Endothelial cell of umbilical vein (primary cell): ENCODE results near the gene FGF2. TPM values are rescaled to one million over a fixed set of nuclear protein-coding genes. Genes with fewer than 3 reads are reported as not detected.

Source experiments
- BruUV-seq: library from RNA; stranded (reverse); fragments of 400-500 nt; replicated peaks from 2 replicates; lab custom pipeline; 2021; lab: Mats Ljungman, UMichigan
- CTCF ChIA-PET: fragments of 300-600, 350-600 bp; sonication (Branson Sonifier 250); formaldehyde crosslinking; loops from one replicate; lab custom pipeline; 2021; ENCODE audit warnings: antibody characterized with exemption, inconsistent platforms; lab: Charles Lee
- POLR2A ChIA-PET: fragments of 300-600, 350-600 bp; sonication (Branson Sonifier 250); formaldehyde crosslinking; loops from one replicate; lab custom pipeline; 2021; ENCODE audit warnings: antibody characterized with exemption, inconsistent platforms; lab: Charles Lee
- DNase-seq: peaks from one replicate; pipeline ENCODE4 v3.0.0-alpha.2; 2011; ENCODE audit warnings: low read depth, low spot score
- FAIRE-seq: peaks from 2 replicates; lab custom pipeline; 2011; peaks lifted over from hg19 to GRCh38; lab: Jason Lieb, UNC
- H2AFZ ChIP-seq: 2 replicates; pipeline ENCODE4 v1.6.0; 2012; ENCODE audit warnings: low read depth, low read length, control low read depth, inconsistent platforms
- H3K27ac ChIP-seq: 2 replicates; pipeline ENCODE4 v1.5.1; 2011; ENCODE audit warnings: low read depth, mild to moderate bottlenecking, control low read depth, low read length, moderate library complexity; ENCODE audit not compliant: insufficient read depth
- H3K27me3 ChIP-seq, 2 experiments: 2 replicates each; pipeline versions ENCODE4 v1.6.0 to v1.6.1; 2011; ENCODE audit warnings: low read length in 2 of 2, mixed read lengths in 1 of 2; ENCODE audit not compliant: control insufficient read depth in 2 of 2, insufficient read depth in 2 of 2
- H3K36me3 ChIP-seq, 2 experiments: 2 replicates in 1 of 2; 3 replicates in 1 of 2; pipeline ENCODE4 v1.5.1; 2011; ENCODE audit warnings: low read length in 2 of 2, mild to moderate bottlenecking in 1 of 2, moderate library complexity in 1 of 2; ENCODE audit not compliant: control insufficient read depth in 2 of 2, insufficient read depth in 2 of 2; ENCODE audit errors: extremely low read depth in 1 of 2
- H3K4me1 ChIP-seq: 3 replicates; pipeline ENCODE4 v1.5.1; 2011; ENCODE audit warnings: mild to moderate bottlenecking, low read length; ENCODE audit not compliant: control insufficient read depth, insufficient read depth; ENCODE audit errors: extremely low read depth
- H3K4me2 ChIP-seq: 2 replicates; pipeline ENCODE4 v1.6.1; 2011; ENCODE audit warnings: low read length, control low read depth, mixed read lengths; ENCODE audit not compliant: insufficient read depth
- H3K4me3 ChIP-seq, 3 experiments: fragments of 200-600 bp in 1 of 3; sonication (generic), shearing (Covaris generic) in 1 of 3; replicated peaks in 1 of 3; 2 replicates each; pipeline ENCODE4 v1.5.1; 2011 to 2016; ENCODE audit warnings: control low read depth in 3 of 3, low read length in 3 of 3, mild to moderate bottlenecking in 2 of 3, inconsistent platforms in 1 of 3, low read depth in 1 of 3, moderate library complexity in 1 of 3; ENCODE audit not compliant: insufficient read depth in 1 of 3
- H3K79me2 ChIP-seq: 2 replicates; pipeline ENCODE4 v1.6.0; 2012; ENCODE audit warnings: low read length, inconsistent platforms; ENCODE audit not compliant: control insufficient read depth, insufficient read depth
- H3K9ac ChIP-seq: replicated peaks from 2 replicates; pipeline ENCODE3; 2011; ENCODE audit warnings: low read length, control low read depth; ENCODE audit not compliant: insufficient read depth; ENCODE audit errors: extremely low read depth
- H3K9me1 ChIP-seq: replicated peaks from 3 replicates; pipeline ENCODE4 v1.6.0; 2011; ENCODE audit warnings: mild to moderate bottlenecking, low read length; ENCODE audit not compliant: control insufficient read depth, insufficient read depth; ENCODE audit errors: extremely low read depth
- H3K9me3 ChIP-seq: replicated peaks from 2 replicates; pipeline ENCODE4 v1.5.1; 2012; ENCODE audit warnings: low read length, inconsistent platforms; ENCODE audit not compliant: control insufficient read depth, insufficient read depth
- H4K20me1 ChIP-seq: replicated peaks from 2 replicates; pipeline ENCODE3; 2011; ENCODE audit warnings: mild to moderate bottlenecking, low read length; ENCODE audit not compliant: control insufficient read depth, insufficient read depth; ENCODE audit errors: extremely low read depth
- EZH2 ChIP-seq: IDR thresholded peaks from 2 replicates; pipeline ENCODE4 v1.6.1; 2012; ENCODE audit warnings: borderline replicate concordance, low read depth, mild to moderate bottlenecking, moderate library complexity, low read length, inconsistent platforms; ENCODE audit not compliant: severe bottlenecking
- FOS ChIP-seq: IDR thresholded peaks from 2 replicates; pipeline ENCODE4 v1.6.1; 2011; ENCODE audit warnings: mild to moderate bottlenecking, low read length, moderate library complexity, borderline replicate concordance; ENCODE audit not compliant: insufficient read depth
- GATA2 ChIP-seq: IDR thresholded peaks from 2 replicates; pipeline ENCODE4 v1.7.0; 2011; ENCODE audit warnings: low read depth, mild to moderate bottlenecking, moderate library complexity, mixed read lengths, low read length; ENCODE audit not compliant: insufficient read length, insufficient read depth
- JUN ChIP-seq: IDR thresholded peaks from 2 replicates; pipeline ENCODE4 v1.6.1; 2011; ENCODE audit warnings: borderline replicate concordance, low read depth; ENCODE audit not compliant: insufficient read length, insufficient read depth
- MAX ChIP-seq: IDR thresholded peaks from 2 replicates; pipeline ENCODE4 v1.6.1; 2011; ENCODE audit not compliant: insufficient read depth, insufficient read length
- MYC ChIP-seq: IDR thresholded peaks from one replicate; pipeline ENCODE4 v1.6.1; 2011; ENCODE audit warnings: mild to moderate bottlenecking, low read depth, low read length
- POLR2A ChIP-seq: IDR thresholded peaks from 2 replicates; pipeline ENCODE4 v1.6.1; 2012; ENCODE audit warnings: low read depth, mild to moderate bottlenecking, control low read depth, low read length
- POLR2AphosphoS5 ChIP-seq: IDR thresholded peaks from 2 replicates; pipeline ENCODE4 v1.6.1; 2012; ENCODE audit warnings: low read depth, mild to moderate bottlenecking, control low read depth, low read length, moderate library complexity; ENCODE audit not compliant: insufficient read depth
- dilution Hi-C: fragments of 300-500 bp; cut with MboI; formaldehyde crosslinking; loops from one replicate; pipeline ENCODE4 v1.15.0; 2019; ENCODE audit warnings: low sequenced_read_pairs; ENCODE audit not compliant: extremely low pct_ligation_motif_present
- intact Hi-C: fragments of 100-400 bp; cut with micrococcal nuclease; formaldehyde crosslinking; loops from one replicate; pipeline ENCODE4 v1.10.0; 2022
- polyA plus RNA-seq, 4 experiments: library from polyadenylated mRNA; depleted of rRNA in 3 of 4; stranded (reverse) in 3 of 4; unstranded in 1 of 4; fragments of >200 nt; gene quantifications; 2 replicates each; pipeline versions ENCODE4 v1.2.1 to v1.2.3, GENCODE V29; 2011 to 2012; ENCODE audit warnings: missing spikeins in 1 of 4
- total RNA-seq: library from RNA; stranded (reverse); gene quantifications from 2 replicates; pipeline ENCODE4 v1.2.3, GENCODE V29; 2021
- TF ChIP-seq, protein P1 (sequence below), 2 donors: IDR thresholded peaks; 1 replicate in 1 of 2; 2 replicates in 1 of 2; pipeline ENCODE4 v1.5.1; 2011; ENCODE audit warnings: low read length in 2 of 2, mild to moderate bottlenecking in 2 of 2, moderate library complexity in 2 of 2, control low read depth in 1 of 2, inconsistent platforms in 1 of 2, low read depth in 1 of 2; ENCODE audit not compliant: insufficient read depth in 1 of 2; ENCODE audit errors: extremely low read depth in 1 of 2

Gene FGF2
- total and polyA plus RNA-seq, 2 donors (not counting 3 experiments of a cell fraction or from before 2014, with no cell fraction given), result 4.6 to 23.9 TPM

GRCh38 chr4:122822466-122822865 lies 4.2 kb upstream of the FGF2 start:
- Histone ChIP-seq H3K27me3 (no peaks in the 10 kb centered on the region), H3K9ac (no peak overlapping the region), H3K79me2 (no peaks in the 10 kb centered on the region), H3K36me3 (no peaks in the 10 kb centered on the region), H3K27ac (no peak overlapping the region), H2AFZ (no peak overlapping the region), H3K4me2 (no peak overlapping the region), H3K9me3 (no peaks in the 10 kb centered on the region), H3K4me1 (peaks cover 5% of the 10 kb centered on the region), H3K4me3 (no peak overlapping the region), H3K9me1 (no peaks in the 10 kb centered on the region), H4K20me1 (no peaks in the 10 kb centered on the region)
- no TSS peak for BruUV-seq
- ChIA-PET CTCF (no interaction called here), POLR2A (no interaction called here)
- no peak for TF ChIP-seq JUN
- no peak for TF ChIP-seq MAX
- no peak for TF ChIP-seq GATA2
- no peak for TF ChIP-seq FOS
- TF ChIP-seq MYC, result no peak
- TF ChIP-seq EZH2, result no peak
- TF ChIP-seq, protein P1, sequence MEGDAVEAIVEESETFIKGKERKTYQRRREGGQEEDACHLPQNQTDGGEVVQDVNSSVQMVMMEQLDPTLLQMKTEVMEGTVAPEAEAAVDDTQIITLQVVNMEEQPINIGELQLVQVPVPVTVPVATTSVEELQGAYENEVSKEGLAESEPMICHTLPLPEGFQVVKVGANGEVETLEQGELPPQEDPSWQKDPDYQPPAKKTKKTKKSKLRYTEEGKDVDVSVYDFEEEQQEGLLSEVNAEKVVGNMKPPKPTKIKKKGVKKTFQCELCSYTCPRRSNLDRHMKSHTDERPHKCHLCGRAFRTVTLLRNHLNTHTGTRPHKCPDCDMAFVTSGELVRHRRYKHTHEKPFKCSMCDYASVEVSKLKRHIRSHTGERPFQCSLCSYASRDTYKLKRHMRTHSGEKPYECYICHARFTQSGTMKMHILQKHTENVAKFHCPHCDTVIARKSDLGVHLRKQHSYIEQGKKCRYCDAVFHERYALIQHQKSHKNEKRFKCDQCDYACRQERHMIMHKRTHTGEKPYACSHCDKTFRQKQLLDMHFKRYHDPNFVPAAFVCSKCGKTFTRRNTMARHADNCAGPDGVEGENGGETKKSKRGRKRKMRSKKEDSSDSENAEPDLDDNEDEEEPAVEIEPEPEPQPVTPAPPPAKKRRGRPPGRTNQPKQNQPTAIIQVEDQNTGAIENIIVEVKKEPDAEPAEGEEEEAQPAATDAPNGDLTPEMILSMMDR (IDR thresholded peaks at IDR 0.05; ENCODE audit: extremely low read depth in 1 of 2, insufficient read depth in 1 of 2, low read depth in 1 of 2, low read length in 2 of 2), result no peak
- no peak for TF ChIP-seq POLR2AphosphoS5
- TF ChIP-seq POLR2A, result no peak
- FAIRE-seq, result no peak
- dilution Hi-C loops (no loop called here), intact Hi-C loops (no loop called here)
- no peak for DNase-seq
